PC-9 (cell line): ENCODE measurements around the gene RNF187.

Experiments used
- CTCF ChIP-seq: fragments of 200-600 bp; sonication (generic); conservative IDR thresholded peaks from 2 replicates; pipeline ENCODE4 v1.6.1; 2017; ENCODE audit warnings: mixed run types, antibody characterized with exemption, mild to moderate bottlenecking, moderate library complexity
- EZH2 ChIP-seq: fragments of 200-600 bp; sonication (generic); IDR thresholded peaks from 2 replicates; pipeline ENCODE4 v1.8.0; 2017; ENCODE audit warnings: antibody characterized with exemption, low read depth

- TF ChIP-seq CTCF (no peak), EZH2 (no peak)
These were observed 32.9 kb upstream of the RNF187 start for GRCh38 chr1:228454238-228454637.
